ENCODE data around the gene RRBP1. TPM values are rescaled to one million over a fixed set of nuclear protein-coding genes. Genes with fewer than 3 reads are reported as not detected.

RRBP1 gene
- total RNA-seq, 2 experiments from 2014 or later = 26.4 to 27.2 TPM

DNA sequence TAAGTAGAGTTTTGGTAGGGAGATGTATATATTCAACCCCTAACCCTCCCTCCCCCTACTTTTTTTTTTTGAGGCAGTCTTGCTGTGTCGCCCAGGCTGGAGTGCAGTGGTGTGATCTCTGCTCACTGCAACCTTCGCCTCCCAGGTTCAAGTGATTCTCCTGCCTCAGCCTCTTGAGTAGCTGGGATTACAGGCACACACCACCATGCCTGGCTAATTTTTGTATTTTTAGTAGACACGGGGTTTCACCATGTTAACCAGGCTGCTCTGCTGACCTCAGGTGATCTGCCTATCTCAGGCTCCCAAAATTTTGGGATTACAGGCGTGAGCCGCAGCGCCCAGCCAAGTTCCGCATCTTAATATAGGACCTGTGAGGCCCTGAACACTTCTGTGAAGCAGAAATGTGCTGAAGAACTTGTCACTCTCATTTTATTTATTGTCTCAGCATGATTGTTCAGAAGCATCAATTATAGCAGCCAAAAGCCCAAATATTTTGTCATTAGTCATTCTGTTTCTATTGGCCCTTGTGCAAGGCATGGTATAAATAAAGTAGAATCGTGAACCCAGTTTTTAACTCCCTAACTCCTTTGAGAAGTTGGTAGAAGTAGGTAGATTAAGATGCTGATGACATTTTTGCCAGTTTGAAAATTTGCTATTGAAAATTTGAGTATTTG is 92.7 kb downstream of the RRBP1 start:
- Mint-ChIP-seq H3K4me1 (ENCODE audit: low read depth) (peaks cover 60% of the 10 kb centered on the region), H3K27me3 (no peaks in the 10 kb centered on the region), H3K4me3 (no peak overlapping the region), H3K9me3 (no peaks in the 10 kb centered on the region), H3K36me3 (ENCODE audit: low read depth) (peaks cover 34% of the 10 kb centered on the region), H3K27ac (no peak overlapping the region)
- ATAC-seq (ENCODE audit: poor library complexity) (no peak), DNase-seq (no peak)
- no peaks in the 10 kb centered on the region for H3K4me1 ChIP-seq (ENCODE audit: insufficient read depth, low read length)
- peaks cover 4% of the 10 kb centered on the region for H3K36me3 ChIP-seq (ENCODE audit: insufficient read depth, low read length)
- TF ChIP-seq, protein P1, sequence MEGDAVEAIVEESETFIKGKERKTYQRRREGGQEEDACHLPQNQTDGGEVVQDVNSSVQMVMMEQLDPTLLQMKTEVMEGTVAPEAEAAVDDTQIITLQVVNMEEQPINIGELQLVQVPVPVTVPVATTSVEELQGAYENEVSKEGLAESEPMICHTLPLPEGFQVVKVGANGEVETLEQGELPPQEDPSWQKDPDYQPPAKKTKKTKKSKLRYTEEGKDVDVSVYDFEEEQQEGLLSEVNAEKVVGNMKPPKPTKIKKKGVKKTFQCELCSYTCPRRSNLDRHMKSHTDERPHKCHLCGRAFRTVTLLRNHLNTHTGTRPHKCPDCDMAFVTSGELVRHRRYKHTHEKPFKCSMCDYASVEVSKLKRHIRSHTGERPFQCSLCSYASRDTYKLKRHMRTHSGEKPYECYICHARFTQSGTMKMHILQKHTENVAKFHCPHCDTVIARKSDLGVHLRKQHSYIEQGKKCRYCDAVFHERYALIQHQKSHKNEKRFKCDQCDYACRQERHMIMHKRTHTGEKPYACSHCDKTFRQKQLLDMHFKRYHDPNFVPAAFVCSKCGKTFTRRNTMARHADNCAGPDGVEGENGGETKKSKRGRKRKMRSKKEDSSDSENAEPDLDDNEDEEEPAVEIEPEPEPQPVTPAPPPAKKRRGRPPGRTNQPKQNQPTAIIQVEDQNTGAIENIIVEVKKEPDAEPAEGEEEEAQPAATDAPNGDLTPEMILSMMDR (IDR thresholded peaks at IDR 0.05) = no peak
- H3K4me3 ChIP-seq (ENCODE audit: low read length) = no peak overlapping the region
- POLR2A ChIA-PET = no interaction called here
- CTCF ChIA-PET = interaction anchor here (0.9 kb wide), 1 partner anchor 11 kb away, joined by 3 read pairs; no protein-coding TSS in a partner anchor
- intact Hi-C loops (cut with DNase I, micrococcal nuclease) = no loop called here
- H3K27ac ChIP-seq (ENCODE audit: low read depth in 1 of 2, low read length in 2 of 2) = no peak overlapping the region
- H3K9me3 ChIP-seq (ENCODE audit: control insufficient read depth in 1 of 2, insufficient read depth in 1 of 2, low read length in 2 of 2) = no peaks in the 10 kb centered on the region
- no peaks in the 10 kb centered on the region for H3K27me3 ChIP-seq (ENCODE audit: control insufficient read depth in 1 of 2, insufficient read depth in 2 of 2, low read length in 2 of 2)

DNA sequence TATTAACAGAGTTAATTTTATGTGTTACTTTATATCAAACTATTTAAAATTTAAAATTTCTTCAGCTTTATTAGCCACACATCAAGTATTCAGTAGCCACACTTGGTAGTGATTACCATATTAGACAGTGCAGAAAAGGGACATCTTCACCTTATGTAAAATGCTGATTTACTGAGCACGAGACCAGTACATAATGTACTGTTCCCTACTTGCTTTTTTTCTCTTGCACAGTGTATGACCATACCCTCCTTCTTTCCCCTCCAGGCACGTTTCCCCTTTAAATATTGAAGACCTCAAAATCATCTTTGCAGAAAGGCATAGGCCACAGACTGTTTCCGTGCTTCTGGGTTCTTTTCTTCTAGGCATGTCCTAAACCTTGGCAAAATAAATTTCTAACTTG is 94.2 kb downstream of the RRBP1 start:
- H3K9me3 ChIP-seq (ENCODE audit: control insufficient read depth in 1 of 2, insufficient read depth in 1 of 2, low read length in 2 of 2) = no peaks in the 10 kb centered on the region
- H3K36me3 Mint-ChIP-seq (ENCODE audit: low read depth) = peaks cover 37% of the 10 kb centered on the region
- no peak overlapping the region for H3K27ac ChIP-seq (ENCODE audit: low read depth in 1 of 2, low read length in 2 of 2)
- ChIA-PET CTCF (no interaction called here), POLR2A (no interaction called here)
- DNase-seq = no peak
- intact Hi-C loops (cut with DNase I, micrococcal nuclease) = no loop called here
- ATAC-seq (ENCODE audit: poor library complexity) = no peak
- H3K27me3 ChIP-seq (ENCODE audit: control insufficient read depth in 1 of 2, insufficient read depth in 2 of 2, low read length in 2 of 2) = no peaks in the 10 kb centered on the region
- no peak overlapping the region for H3K4me3 Mint-ChIP-seq
- H3K27ac Mint-ChIP-seq = no peak overlapping the region
- H3K4me3 ChIP-seq (ENCODE audit: low read length) = no peak overlapping the region
- TF ChIP-seq, protein P1 (IDR thresholded peaks at IDR 0.05) = no peak
- H3K27me3 Mint-ChIP-seq = no peaks in the 10 kb centered on the region
- peaks cover 4% of the 10 kb centered on the region for H3K36me3 ChIP-seq (ENCODE audit: insufficient read depth, low read length)
- H3K4me1 Mint-ChIP-seq (ENCODE audit: low read depth) = peaks cover 56% of the 10 kb centered on the region
- H3K4me1 ChIP-seq (ENCODE audit: insufficient read depth, low read length) = no peaks in the 10 kb centered on the region
- H3K9me3 Mint-ChIP-seq = no peaks in the 10 kb centered on the region

DNA sequence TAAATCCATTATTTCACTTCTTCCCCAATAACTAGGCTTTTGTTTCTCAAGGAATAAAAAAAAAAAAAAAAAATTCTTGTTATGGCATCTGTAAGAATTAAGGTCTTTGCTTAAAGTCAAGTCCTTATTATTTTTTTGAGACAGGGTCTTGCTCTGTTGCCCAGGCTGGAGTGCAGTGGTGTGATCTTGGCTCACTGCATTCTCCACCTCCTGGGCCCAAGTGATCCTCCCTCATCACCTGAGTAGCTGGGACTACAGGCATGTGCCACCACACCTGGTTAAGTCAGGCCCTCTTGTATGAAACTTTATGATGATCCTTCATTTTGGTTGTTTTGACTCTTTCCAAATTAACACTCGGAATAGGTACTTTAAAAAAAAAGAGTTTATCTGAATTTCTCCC is 94.9 kb downstream of the RRBP1 start:
- DNase-seq (no peak), ATAC-seq (ENCODE audit: poor library complexity) (no peak)
- intact Hi-C loops (cut with DNase I, micrococcal nuclease) = no loop called here
- Histone ChIP-seq H3K36me3 (ENCODE audit: insufficient read depth, low read length) (peaks cover 4% of the 10 kb centered on the region), H3K4me3 (ENCODE audit: low read length) (no peak overlapping the region), H3K4me1 (ENCODE audit: insufficient read depth, low read length) (no peaks in the 10 kb centered on the region), H3K27ac (ENCODE audit: low read depth in 1 of 2, low read length in 2 of 2) (no peak overlapping the region), H3K9me3 (ENCODE audit: control insufficient read depth in 1 of 2, insufficient read depth in 1 of 2, low read length in 2 of 2) (no peaks in the 10 kb centered on the region), H3K27me3 (ENCODE audit: control insufficient read depth in 1 of 2, insufficient read depth in 2 of 2, low read length in 2 of 2) (no peaks in the 10 kb centered on the region)
- Mint-ChIP-seq H3K4me1 (ENCODE audit: low read depth) (peaks cover 58% of the 10 kb centered on the region), H3K9me3 (no peaks in the 10 kb centered on the region), H3K36me3 (ENCODE audit: low read depth) (peaks cover 37% of the 10 kb centered on the region), H3K27ac (no peak overlapping the region), H3K4me3 (no peak overlapping the region), H3K27me3 (no peaks in the 10 kb centered on the region)
- TF ChIP-seq, protein P1 (IDR thresholded peaks at IDR 0.05) = no peak
- ChIA-PET CTCF (no interaction called here), POLR2A (no interaction called here)
